ENCODE results near the gene EFHC1.

GRCh38 chr6:52566853-52567279 lies 146.7 kb downstream of the EFHC1 start:
- TF ChIP-seq CTCF (IDR thresholded peaks at IDR 0.05) (no peak), USF2 (CRISPR knock-in tag; IDR thresholded peaks at IDR 0.05) (no peak), SP1 (CRISPR knock-in tag; conservative IDR thresholded peaks at IDR 0.05) (no peak), SMAD3 (CRISPR knock-in tag; IDR thresholded peaks at IDR 0.05; ENCODE audit: borderline replicate concordance) (no peak), NFE2L1 (CRISPR knock-in tag; IDR thresholded peaks at IDR 0.05) (no peak), IRF1 (CRISPR knock-in tag; IDR thresholded peaks at IDR 0.05) (no peak), NR2C2 (CRISPR knock-in tag; IDR thresholded peaks at IDR 0.05) (no peak)

Data from WTC11 (cell line).